ENCODE measurements around the gene ASCL2. TPM values are rescaled to one million over a fixed set of nuclear protein-coding genes. Genes with fewer than 3 reads are reported as not detected.

The ASCL2 gene
- total RNA-seq, 2 donors from 2014 or later = 0.38 to 1.7 TPM

- no peaks in the 10 kb centered on the region for H3K9me3 Mint-ChIP-seq
- no peaks in the 10 kb centered on the region for H3K27me3 Mint-ChIP-seq (ENCODE audit: low read depth)
- no peak for ATAC-seq (replicated peaks in 1 of 2)
- H3K4me1 Mint-ChIP-seq (ENCODE audit: low read depth) = peaks cover 28% of the 10 kb centered on the region
- no peak overlapping the region for H3K27ac Mint-ChIP-seq
- H3K4me3 Mint-ChIP-seq = peak overlapping the region in 1 of 2 donors; percentile 11
- DNase-seq = no peak
- H3K36me3 Mint-ChIP-seq (ENCODE audit: insufficient read depth in 2 of 2) = peaks cover 0 to 2% of the 10 kb centered on the region in 2 donors
These were observed 34.2 kb upstream of the ASCL2 start for GRCh38 chr11:2304506-2305139.

GRCh38 chr11:2303627-2304505, 33.5 kb upstream of the ASCL2 start:
- no peaks in the 10 kb centered on the region for H3K27me3 Mint-ChIP-seq (ENCODE audit: low read depth)
- no peak overlapping the region for H3K27ac Mint-ChIP-seq
- ATAC-seq (replicated peaks in 1 of 2) = no peak
- H3K36me3 Mint-ChIP-seq (ENCODE audit: insufficient read depth in 2 of 2) = peaks cover 0 to 2% of the 10 kb centered on the region in 2 donors
- no peaks in the 10 kb centered on the region for H3K9me3 Mint-ChIP-seq
- no peak for DNase-seq
- peaks cover 33% of the 10 kb centered on the region for H3K4me1 Mint-ChIP-seq (ENCODE audit: low read depth)
- peak overlapping the region; percentile 97 to 98 for H3K4me3 Mint-ChIP-seq

- Mint-ChIP-seq H3K9me3 (no peaks in the 10 kb centered on the region), H3K27me3 (ENCODE audit: low read depth) (no peaks in the 10 kb centered on the region), H3K36me3 (ENCODE audit: insufficient read depth in 2 of 2) (peaks cover 0 to 2% of the 10 kb centered on the region in 2 donors), H3K4me1 (ENCODE audit: low read depth) (peaks cover 33% of the 10 kb centered on the region), H3K4me3 (peak overlapping the region; percentile 97 to 98), H3K27ac (peak overlapping the region; percentile 20)
- ATAC-seq (replicated peaks in 1 of 2) = peak; percentile 22 to 34
- peak; percentile 21 to 42 for DNase-seq
These were observed 32.7 kb upstream of the ASCL2 start for GRCh38 chr11:2302896-2303626.

GRCh38 chr11:2302306-2302895, 32.0 kb upstream of the ASCL2 start:
- peaks cover 33% of the 10 kb centered on the region for H3K4me1 Mint-ChIP-seq (ENCODE audit: low read depth)
- peak overlapping the region; percentile 97 to 98 for H3K4me3 Mint-ChIP-seq
- peak; percentile 32 to 36 for DNase-seq
- H3K36me3 Mint-ChIP-seq (ENCODE audit: insufficient read depth in 2 of 2) = peaks cover 0 to 2% of the 10 kb centered on the region in 2 donors
- ATAC-seq (replicated peaks in 1 of 2) = peak; percentile 31 to 32
- no peaks in the 10 kb centered on the region for H3K27me3 Mint-ChIP-seq (ENCODE audit: low read depth)
- no peaks in the 10 kb centered on the region for H3K9me3 Mint-ChIP-seq
- H3K27ac Mint-ChIP-seq = peak overlapping the region; percentile 20

GRCh38 chr11:2301631-2302305, 31.4 kb upstream of the ASCL2 start, which contains the start of the genes C11orf21 and TSPAN32:
C11orf21 (minus strand) TSS chr11:2301918; CDS start chr11:2301808, 110 bp downstream.
TSPAN32 (plus strand) TSS chr11:2302013; CDS start chr11:2302150, 137 bp downstream.
- peak within 1 kb of the TSS; percentile 72 for H3K27ac Mint-ChIP-seq
- ATAC-seq (replicated peaks in 1 of 2) = peak; percentile 82 to 87

GRCh38 chr11:2300936-2301630, 30.7 kb upstream of the ASCL2 start:
- Mint-ChIP-seq H3K4me1 (ENCODE audit: low read depth) (peaks cover 27% of the 10 kb centered on the region), H3K27ac (no peak overlapping the region), H3K9me3 (no peaks in the 10 kb centered on the region), H3K4me3 (peak overlapping the region; percentile 97 to 98), H3K36me3 (ENCODE audit: insufficient read depth in 2 of 2) (peaks cover 0 to 2% of the 10 kb centered on the region in 2 donors), H3K27me3 (ENCODE audit: low read depth) (no peaks in the 10 kb centered on the region)
- peak in 1 of 2 donors; percentile 8 for ATAC-seq (replicated peaks in 1 of 2)
- DNase-seq = peak in 1 of 2 donors; percentile 22

More at GRCh38 chr11:2301631-2302305, 31.4 kb upstream of the ASCL2 start, which contains the start of the genes C11orf21 and TSPAN32:
- H3K4me3 Mint-ChIP-seq = peak within 1 kb of the TSS; percentile 97 to 98
- peaks cover 33% of the 10 kb centered on the region for H3K4me1 Mint-ChIP-seq (ENCODE audit: low read depth)
- H3K36me3 Mint-ChIP-seq (ENCODE audit: insufficient read depth in 2 of 2) = peaks cover 0 to 2% of the 10 kb centered on the region in 2 donors
- no peaks in the 10 kb centered on the region for H3K9me3 Mint-ChIP-seq
- no peaks in the 10 kb centered on the region for H3K27me3 Mint-ChIP-seq (ENCODE audit: low read depth)
- DNase-seq = peak; percentile 80 to 82

- Mint-ChIP-seq H3K36me3 (ENCODE audit: insufficient read depth in 2 of 2) (peaks cover 0 to 2% of the 10 kb centered on the region in 2 donors), H3K4me3 (peak overlapping the region; percentile 97 to 98), H3K9me3 (no peaks in the 10 kb centered on the region), H3K27ac (peak overlapping the region; percentile 55), H3K4me1 (ENCODE audit: low read depth) (peaks cover 21% of the 10 kb centered on the region), H3K27me3 (ENCODE audit: low read depth) (no peaks in the 10 kb centered on the region)
- DNase-seq (no peak), ATAC-seq (replicated peaks in 1 of 2) (no peak)
These were observed 30.0 kb upstream of the ASCL2 start for GRCh38 chr11:2300290-2300935.

GRCh38 chr11:2299773-2300172, 29.4 kb upstream of the ASCL2 start:
- Mint-ChIP-seq H3K27ac (no peak overlapping the region), H3K36me3 (ENCODE audit: insufficient read depth in 2 of 2) (peaks cover 0 to 2% of the 10 kb centered on the region in 2 donors), H3K9me3 (no peaks in the 10 kb centered on the region), H3K4me3 (peak overlapping the region; percentile 32 to 60), H3K4me1 (ENCODE audit: low read depth) (peaks cover 27% of the 10 kb centered on the region), H3K27me3 (ENCODE audit: low read depth) (no peaks in the 10 kb centered on the region)
- ATAC-seq (replicated peaks in 1 of 2) (no peak), DNase-seq (no peak)

GRCh38 chr11:2298795-2299761, 28.7 kb upstream of the ASCL2 start:
- Mint-ChIP-seq H3K27me3 (ENCODE audit: low read depth) (no peaks in the 10 kb centered on the region), H3K36me3 (ENCODE audit: insufficient read depth in 2 of 2) (peaks cover 0 to 2% of the 10 kb centered on the region in 2 donors), H3K4me3 (peak overlapping the region; percentile 32 to 60), H3K27ac (no peak overlapping the region), H3K9me3 (no peaks in the 10 kb centered on the region), H3K4me1 (ENCODE audit: low read depth) (peaks cover 31% of the 10 kb centered on the region)
- DNase-seq (peak in 1 of 2 donors; percentile 14), ATAC-seq (replicated peaks in 1 of 2) (no peak)

- Mint-ChIP-seq H3K9me3 (no peaks in the 10 kb centered on the region), H3K36me3 (ENCODE audit: insufficient read depth in 2 of 2) (peaks cover 0 to 2% of the 10 kb centered on the region in 2 donors), H3K4me3 (no peak overlapping the region), H3K4me1 (ENCODE audit: low read depth) (peaks cover 36% of the 10 kb centered on the region), H3K27ac (no peak overlapping the region), H3K27me3 (ENCODE audit: low read depth) (no peaks in the 10 kb centered on the region)
- ATAC-seq (replicated peaks in 1 of 2) (no peak), DNase-seq (no peak)
These were observed 27.9 kb upstream of the ASCL2 start for GRCh38 chr11:2298131-2298794.
